HCT116 (cell line): ENCODE results near the gene HIPK3. TPM values are rescaled to one million over a fixed set of nuclear protein-coding genes. Genes with fewer than 3 reads are reported as not detected.
A peak's percentile ranks its signal among the peaks of the same experiment; 100 is the strongest.

Experiments
- ATAC-seq: fragments of 200-7000 bp; cut with Tn5 transposase; 2 replicates; pipeline ENCODE4 v1.9.1; 2020; ENCODE audit warnings: mild to moderate bottlenecking, moderate library complexity
- BruUV-seq: library from RNA; stranded (reverse); fragments of 400-500 nt; replicated peaks from 2 replicates; lab custom pipeline; 2021; lab: Mats Ljungman, UMichigan
- CTCF ChIA-PET: fragments of 300-600 bp; sonication (Branson Sonifier 250); formaldehyde crosslinking; loops from one replicate; lab custom pipeline; 2021; ENCODE audit warnings: antibody characterized with exemption; lab: Charles Lee
- POLR2A ChIA-PET: fragments of 300-600, 350-600 bp; sonication (Branson Sonifier 250); formaldehyde crosslinking; loops from one replicate; lab custom pipeline; 2021; ENCODE audit warnings: antibody characterized with exemption; lab: Charles Lee
- RAD21 ChIA-PET, 2 experiments: fragments of 300-600 bp; sonication (Branson Sonifier 250); formaldehyde crosslinking; loops; one replicate each; lab custom pipeline; 2023; ENCODE audit warnings: low total read pairs in 2 of 2; ENCODE audit not compliant: uncharacterized antibody in 2 of 2, unreplicated experiment in 2 of 2, low non-redundant PET in 1 of 2; lab: Charles Lee
- DNase-seq: peaks from one replicate; pipeline ENCODE4 v3.0.0-alpha.2; 2010; ENCODE audit warnings: low read depth, low spot score
- H2AFZ ChIP-seq: fragments of 200-600 bp; shearing (Covaris generic), sonication (generic); 2 replicates; pipeline ENCODE4 v1.6.1; 2017; ENCODE audit warnings: low read depth, mixed run types, mixed read lengths, antibody characterized with exemption, low read length; ENCODE audit not compliant: poor library complexity, severe bottlenecking
- H3K27ac ChIP-seq: 2 replicates; pipeline ENCODE4 v1.5.1; 2012; ENCODE audit warnings: low read depth, low read length
- H3K27me3 ChIP-seq: fragments of 200-600 bp; sonication (generic); 2 replicates; pipeline ENCODE4 v1.6.1; 2016; ENCODE audit warnings: mixed run types, low read length, mixed read lengths; ENCODE audit not compliant: insufficient read depth
- H3K36me3 ChIP-seq, 2 experiments: fragments of 200-500 bp in 1 of 2; fragments of 200-600 bp in 1 of 2; sonication (Bioruptor generic) in 1 of 2; sonication (generic) in 1 of 2; 2 replicates each; pipeline versions ENCODE4 v1.5.1 to v1.6.1; 2014 to 2016; ENCODE audit warnings: low read length in 2 of 2, inconsistent platforms in 1 of 2, mixed read lengths in 1 of 2, mixed run types in 1 of 2; ENCODE audit not compliant: insufficient read depth in 2 of 2, control insufficient read depth in 1 of 2
- H3K4me1 ChIP-seq, 2 experiments: fragments of 200-600 bp in 1 of 2; sonication (generic) in 1 of 2; 2 replicates each; pipeline versions ENCODE4 v1.5.1 to v1.6.1; 2012 to 2017; ENCODE audit warnings: low read length in 2 of 2, inconsistent platforms in 1 of 2, mild to moderate bottlenecking in 1 of 2, mixed read lengths in 1 of 2, mixed run types in 1 of 2, moderate library complexity in 1 of 2; ENCODE audit not compliant: insufficient read depth in 2 of 2, control insufficient read depth in 1 of 2
- H3K4me2 ChIP-seq: fragments of 200-600 bp; sonication (generic); 2 replicates; pipeline ENCODE4 v1.6.1; 2017; ENCODE audit warnings: mixed run types, low read length, mixed read lengths
- H3K4me3 ChIP-seq, 2 experiments: fragments of 200-600 bp in 1 of 2; sonication (generic) in 1 of 2; replicated peaks in 1 of 2; 2 replicates each; pipeline ENCODE4 v1.5.1; 2011 to 2016; ENCODE audit warnings: low read length in 2 of 2, control low read depth in 1 of 2, low read depth in 1 of 2, mild to moderate bottlenecking in 1 of 2, mixed read lengths in 1 of 2, mixed run types in 1 of 2
- H3K79me2 ChIP-seq: fragments of 200-600 bp; sonication (generic); 2 replicates; pipeline ENCODE4 v1.6.1; 2017; ENCODE audit warnings: mild to moderate bottlenecking, mixed run types, low read length, moderate library complexity, mixed read lengths; ENCODE audit not compliant: insufficient read depth
- H3K9ac ChIP-seq: fragments of 200-600 bp; sonication (generic); 2 replicates; pipeline ENCODE4 v1.6.1; 2016; ENCODE audit warnings: low read length, mixed read lengths
- H3K9me2 ChIP-seq: fragments of 200-600 bp; sonication (generic), shearing (Covaris generic); 2 replicates; pipeline ENCODE4 v1.6.1; 2017; ENCODE audit warnings: mixed run types, mild to moderate bottlenecking, moderate library complexity; ENCODE audit not compliant: insufficient read depth
- H3K9me3 ChIP-seq, 2 experiments: fragments of 200-500 bp in 1 of 2; fragments of 200-600 bp in 1 of 2; sonication (Bioruptor generic) in 1 of 2; sonication (generic) in 1 of 2; 2 replicates each; pipeline ENCODE4 v1.6.1; 2014 to 2017; ENCODE audit warnings: low read length in 2 of 2, mixed read lengths in 2 of 2, inconsistent platforms in 1 of 2, low read depth in 1 of 2, mild to moderate bottlenecking in 1 of 2, mixed run types in 1 of 2, moderate library complexity in 1 of 2; ENCODE audit not compliant: control insufficient read depth in 1 of 2, insufficient read depth in 1 of 2
- H4K20me1 ChIP-seq: fragments of 200-600 bp; sonication (generic), shearing (Covaris generic); 2 replicates; pipeline ENCODE4 v1.6.1; 2017; ENCODE audit warnings: mixed run types, mild to moderate bottlenecking, moderate library complexity; ENCODE audit not compliant: insufficient read depth
- FOSL1 ChIP-seq: IDR thresholded peaks from 2 replicates; pipeline ENCODE4 v1.6.1; 2012; ENCODE audit warnings: low read depth
- RAD21 ChIP-seq: IDR thresholded peaks from 2 replicates; pipeline ENCODE4 v1.6.1; 2012; ENCODE audit warnings: low read depth, mild to moderate bottlenecking
- SP1 ChIP-seq: IDR thresholded peaks from 2 replicates; pipeline ENCODE4 v1.6.1; 2012; ENCODE audit warnings: low read depth
- intact Hi-C: fragments of 100-400 bp; cut with micrococcal nuclease; formaldehyde crosslinking; loops from 2 replicates; pipeline ENCODE4 v1.10.0; 2022
- total RNA-seq: library from RNA; stranded (reverse); gene quantifications from one replicate; pipeline ENCODE4 v1.2.1, GENCODE V29; 2021; ENCODE audit not compliant: unreplicated experiment
- TF ChIP-seq, protein P1 (sequence below): IDR thresholded peaks from 2 replicates; pipeline ENCODE4 v1.6.1; 2012

The HIPK3 gene
- total RNA-seq, 1 experiment from 2014 or later, result 35.2 TPM

DNA sequence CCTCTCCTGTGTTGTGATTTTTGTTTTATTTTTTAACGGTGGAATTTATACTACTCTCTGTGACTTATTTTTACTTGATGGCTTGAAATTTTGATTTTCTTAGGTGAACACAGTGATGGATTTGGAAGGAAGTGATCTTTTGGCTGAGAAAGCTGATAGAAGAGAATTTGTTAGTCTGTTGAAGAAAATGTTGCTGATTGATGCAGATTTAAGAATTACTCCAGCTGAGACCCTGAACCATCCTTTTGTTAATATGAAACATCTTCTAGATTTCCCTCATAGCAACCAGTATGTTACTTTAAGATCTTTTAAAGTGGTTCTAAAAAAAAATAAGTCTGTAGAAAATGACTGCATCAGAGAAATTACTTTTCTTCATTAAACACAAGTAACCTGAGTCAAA is 82.1 kb downstream of the HIPK3 start:
- ChIA-PET CTCF (no interaction called here), POLR2A (no interaction called here), RAD21 (no interaction called here)
- H3K27ac ChIP-seq, result no peak overlapping the region
- H4K20me1 ChIP-seq, result no peaks in the 10 kb centered on the region
- no peak overlapping the region for H3K4me3 ChIP-seq
- no TSS peak for BruUV-seq
- intact Hi-C loops, result no loop called here
- no peak overlapping the region for H3K9ac ChIP-seq
- TF ChIP-seq SP1, result no peak
- H2AFZ ChIP-seq, result no peak overlapping the region
- DNase-seq, result no peak
- H3K9me3 ChIP-seq, result no peaks in the 10 kb centered on the region
- H3K4me2 ChIP-seq, result no peak overlapping the region
- no peaks in the 10 kb centered on the region for H3K27me3 ChIP-seq
- ATAC-seq, result no peak
- no peaks in the 10 kb centered on the region for H3K9me2 ChIP-seq
- H3K4me1 ChIP-seq, result no peaks in the 10 kb centered on the region
- H3K79me2 ChIP-seq, result peaks cover 11% of the 10 kb centered on the region
- 0 out of 4 replicates have a peak, but pooled peaks cover 3 to 6% of the 10 kb centered on the region in 2 experiments for H3K36me3 ChIP-seq

DNA sequence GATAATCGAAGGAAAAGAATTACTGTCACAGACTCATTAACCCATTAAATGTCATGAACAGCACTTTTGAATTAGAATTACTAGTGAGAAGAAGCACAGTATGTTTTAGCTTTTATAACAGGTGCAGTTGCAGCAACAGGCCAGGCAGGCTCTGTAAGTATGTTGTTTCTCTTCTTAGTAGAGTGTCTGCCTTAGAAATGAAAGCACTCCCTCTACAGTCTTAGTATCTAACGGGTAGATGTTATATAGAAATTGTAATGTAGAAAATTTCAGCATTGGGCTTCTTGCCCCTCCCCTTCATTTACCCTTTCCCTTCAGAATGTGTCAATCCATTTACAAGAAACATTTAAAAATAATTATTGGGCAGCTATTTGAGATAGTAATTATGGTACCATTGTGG is 87.4 kb downstream of the HIPK3 start:
- H3K36me3 ChIP-seq, result peaks cover 6 to 8% of the 10 kb centered on the region in 2 experiments; a peak in 2 of 4 replicates
- ChIA-PET POLR2A (no interaction called here), CTCF (interaction anchor here (0.7 to 1.1 kb wide), 2 partner anchors 18 to 398 kb away, joined by 3 read pairs; no protein-coding TSS in a partner anchor)

More for the DNA sequence above, 87.4 kb downstream of the HIPK3 start:
- DNase-seq, result no peak
- no peak overlapping the region for H3K4me3 ChIP-seq
- TF ChIP-seq RAD21, result peak; percentile 40; the same call in 1 of the 2 replicates
- TF ChIP-seq, protein P1, sequence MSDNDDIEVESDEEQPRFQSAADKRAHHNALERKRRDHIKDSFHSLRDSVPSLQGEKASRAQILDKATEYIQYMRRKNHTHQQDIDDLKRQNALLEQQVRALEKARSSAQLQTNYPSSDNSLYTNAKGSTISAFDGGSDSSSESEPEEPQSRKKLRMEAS, result no peak
- TF ChIP-seq FOSL1, result no peak
- no peaks in the 10 kb centered on the region for H3K9me3 ChIP-seq
- no peak overlapping the region for H2AFZ ChIP-seq
- intact Hi-C loops, result loop anchor here (5.0 kb wide), 1 partner anchor 177 kb away; no protein-coding TSS in a partner anchor
- no peak overlapping the region for H3K9ac ChIP-seq
- no peaks in the 10 kb centered on the region for H3K9me2 ChIP-seq
- ATAC-seq, result no peak; the same call in 1 of the 2 replicates
- RAD21 ChIA-PET, result interaction anchor here in 1 of 2 experiments (0.7 kb wide), 1 partner anchor 149 kb away, joined by 3 read pairs; no protein-coding TSS in a partner anchor
- H3K27ac ChIP-seq, result no peak overlapping the region
- H3K79me2 ChIP-seq, result no peaks in the 10 kb centered on the region; the same call in 1 of the 2 replicates
- H4K20me1 ChIP-seq, result no peaks in the 10 kb centered on the region
- no TSS peak for BruUV-seq
- H3K4me2 ChIP-seq, result no peak overlapping the region
- no peaks in the 10 kb centered on the region for H3K27me3 ChIP-seq
- no peaks in the 10 kb centered on the region for H3K4me1 ChIP-seq
